ENCODE measurements around the gene CLPSL1. TPM values are rescaled to one million over a fixed set of nuclear protein-coding genes. Genes with fewer than 3 reads are reported as not detected.

Gene CLPSL1
- total and polyA plus RNA-seq, 2 of the 4 experiments (the other 2 are of a cell fraction) = not detected

DNA sequence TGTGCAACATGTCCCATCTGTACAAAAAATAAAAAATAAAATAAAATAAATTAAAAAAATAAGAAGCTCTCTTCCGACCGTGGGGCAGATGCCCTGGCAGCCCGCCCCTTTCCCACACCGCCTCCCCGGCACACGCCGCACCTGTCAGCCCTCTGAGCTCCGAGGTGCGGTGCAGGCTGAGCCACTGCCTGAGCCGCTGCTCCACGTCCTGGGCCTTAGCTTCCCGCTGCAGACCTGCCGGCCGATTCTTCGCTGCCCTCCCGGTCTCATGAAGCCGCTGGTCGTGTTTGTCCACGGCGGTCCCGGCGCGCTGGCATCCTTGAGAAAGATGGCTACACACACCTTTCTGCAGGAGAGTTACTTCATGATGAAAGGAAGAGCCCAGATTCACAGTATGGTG, 15.1 kb upstream of the CLPSL1 start:
- no peak overlapping the region for H3K23ac ChIP-seq (ENCODE audit: low read depth, low read length)
- dilution Hi-C loops (cut with HindIII; ENCODE audit: low sequenced_read_pairs, unreplicated experiment) = no loop called here
- H3K9me3 ChIP-seq (ENCODE audit: control insufficient read depth, insufficient read depth, low read length) = no peaks in the 10 kb centered on the region
- no peak overlapping the region for H4K91ac ChIP-seq (ENCODE audit: insufficient read depth, low read depth, low read length)
- H2BK15ac ChIP-seq (ENCODE audit: low read depth, low read length) = no peak overlapping the region
- no peak overlapping the region for H4K5ac ChIP-seq (ENCODE audit: low read depth, low read length)
- BruUV-seq (replicated peaks) = no TSS peak
- no peak overlapping the region for H3K9ac ChIP-seq (ENCODE audit: low read depth, low read length)
- WGBS, 2 experiments (ENCODE audit: extremely low coverage in 2 of 2, insufficient read length in 1 of 2) = 75% methylated on average over 19 of the region's 23 CpGs; no CpG with 5 or more reads in 1 of the 2 experiments
- no peaks in the 10 kb centered on the region for H3K4me1 ChIP-seq (ENCODE audit: control insufficient read depth, insufficient read depth, low read length)
- no peak overlapping the region for H3K56ac ChIP-seq (ENCODE audit: extremely low read depth, insufficient read depth, low read length)
- no peak overlapping the region for H3K27ac ChIP-seq (ENCODE audit: insufficient read depth, low read length)
- CTCF ChIA-PET = no interaction called here
- H3K4me3 ChIP-seq (ENCODE audit: insufficient read depth, low read depth, low read length) = no peak overlapping the region
- no peak overlapping the region for H3K14ac ChIP-seq (replicated peaks; ENCODE audit: low read depth, low read length)
- no peak overlapping the region for H3K4ac ChIP-seq (ENCODE audit: low read depth, low read length)
- H2BK5ac ChIP-seq (ENCODE audit: low read depth, low read length, poor library complexity, severe bottlenecking) = no peak overlapping the region
- no peak for TF ChIP-seq RCOR1 (IDR thresholded peaks at IDR 0.05; ENCODE audit: insufficient replicate concordance, low read length)
- TF ChIP-seq POLR2A (IDR thresholded peaks at IDR 0.05; ENCODE audit: low read depth, low read length) = no peak
- TF ChIP-seq ELK1 (IDR thresholded peaks at IDR 0.05; ENCODE audit: borderline replicate concordance, low read depth, low read length) = no peak
- no peak for TF ChIP-seq CEBPB (IDR thresholded peaks at IDR 0.05; ENCODE audit: low read depth, low read length)
- no peak for TF ChIP-seq MAZ (IDR thresholded peaks at IDR 0.05; ENCODE audit: borderline replicate concordance, low read depth, low read length)
- TF ChIP-seq MXI1 (IDR thresholded peaks at IDR 0.05; ENCODE audit: borderline replicate concordance, low read depth, low read length) = no peak
- TF ChIP-seq SMC3 (IDR thresholded peaks at IDR 0.05; ENCODE audit: low read depth, low read length) = no peak
- no peak for TF ChIP-seq CTCF (conservative IDR thresholded peaks at IDR 0.05; ENCODE audit: low read depth, low read length)
- TF ChIP-seq BHLHE40 (IDR thresholded peaks at IDR 0.05; ENCODE audit: low read depth, low read length) = no peak
- no peak for TF ChIP-seq CHD1 (IDR thresholded peaks at IDR 0.05; ENCODE audit: low read depth, low read length)
- TF ChIP-seq RFX5 (IDR thresholded peaks at IDR 0.05; ENCODE audit: low read depth, low read length) = no peak
- H3K36me3 ChIP-seq (ENCODE audit: control insufficient read depth, insufficient read depth, low read length) = no peaks in the 10 kb centered on the region
- POLR2A ChIA-PET (ENCODE audit: unreplicated experiment) = no interaction called here
- ATAC-seq (ENCODE audit: low read depth) = no peak
- H2BK20ac ChIP-seq (ENCODE audit: low read depth, low read length) = no peak overlapping the region
- no peak overlapping the region for H2AK5ac ChIP-seq (ENCODE audit: low read depth, low read length)
- H3K18ac ChIP-seq (ENCODE audit: low read depth, low read length) = no peak overlapping the region
- H4K20me1 ChIP-seq (ENCODE audit: insufficient read depth, low read length) = no peaks in the 10 kb centered on the region
- intact Hi-C loops (cut with micrococcal nuclease) = no loop called here
- H2BK120ac ChIP-seq (ENCODE audit: low read depth, low read length) = no peak overlapping the region
- no peak overlapping the region for H2AFZ ChIP-seq (replicated peaks; ENCODE audit: low read length, poor library complexity)
- DNase-seq = no peak
- no peak overlapping the region for H4K8ac ChIP-seq (ENCODE audit: low read depth in 2 of 2, low read length in 2 of 2)
- no peaks in the 10 kb centered on the region for H3K79me1 ChIP-seq (ENCODE audit: low read depth in 1 of 2, low read length in 2 of 2)
- no peaks in the 10 kb centered on the region for H3K9me1 ChIP-seq (ENCODE audit: insufficient read depth, low read length)
- in situ Hi-C loops (cut with MboI; ENCODE audit: low sequenced_read_pairs) = no loop called here
- no peak overlapping the region for H3K4me2 ChIP-seq (ENCODE audit: low read depth, low read length)
- H2AK9ac ChIP-seq (replicated peaks; ENCODE audit: low read depth, low read length, poor library complexity) = no peak overlapping the region
- H3K27me3 ChIP-seq (ENCODE audit: control insufficient read depth, insufficient read depth, low read length) = peaks cover 32% of the 10 kb centered on the region
